Lung (tissue), 12 donors: ENCODE data around the gene ACLY. TPM values are rescaled to one million over a fixed set of nuclear protein-coding genes. Genes with fewer than 3 reads are reported as not detected.

Experiments
- ATAC-seq: fragments of 200-7000 bp; cut with Tn5 transposase; one replicate; pipeline ENCODE4 v1.9.1; 2020; ENCODE audit warnings: moderate number of reproducible peaks; ENCODE audit not compliant: insufficient read depth, low FRiP score
- DNase-seq, 3 donors: peaks; one replicate each; pipeline ENCODE4 v3.0.0-alpha.2; 2013 to 2017
- H3K27ac ChIP-seq, 2 donors: one replicate each; pipeline ENCODE4 v1.5.1; 2013; ENCODE audit warnings: mild to moderate bottlenecking in 2 of 2, moderate library complexity in 2 of 2, control low read depth in 1 of 2, inconsistent platforms in 1 of 2, low read depth in 1 of 2, low read length in 1 of 2
- H3K27me3 ChIP-seq, 3 donors: one replicate each; pipeline ENCODE4 v1.5.1; 2013; ENCODE audit warnings: low read length in 2 of 3; ENCODE audit not compliant: control insufficient read depth in 3 of 3, insufficient read depth in 3 of 3
- H3K36me3 ChIP-seq, 4 donors: one replicate each; pipeline ENCODE4 v1.5.1; 2013; ENCODE audit warnings: low read length in 4 of 4, mild to moderate bottlenecking in 1 of 4, moderate library complexity in 1 of 4; ENCODE audit not compliant: control insufficient read depth in 4 of 4, insufficient read depth in 4 of 4
- H3K4me1 ChIP-seq, 5 donors: one replicate each; pipeline ENCODE4 v1.5.1; 2013; ENCODE audit warnings: low read length in 5 of 5, mild to moderate bottlenecking in 2 of 5, moderate library complexity in 1 of 5; ENCODE audit not compliant: control insufficient read depth in 5 of 5, insufficient read depth in 5 of 5
- H3K4me3 ChIP-seq: one replicate; pipeline ENCODE4 v1.5.1; 2013; ENCODE audit warnings: mild to moderate bottlenecking, control low read depth, moderate library complexity
- H3K9ac ChIP-seq, 2 donors: one replicate each; pipeline ENCODE4 v1.5.1; 2013; ENCODE audit warnings: low read length in 2 of 2, control low read depth in 1 of 2; ENCODE audit not compliant: insufficient read depth in 1 of 2
- H3K9me3 ChIP-seq, 4 donors: one replicate each; pipeline ENCODE4 v1.5.1; 2013; ENCODE audit warnings: low read length in 3 of 4, mild to moderate bottlenecking in 1 of 4, moderate library complexity in 1 of 4; ENCODE audit not compliant: control insufficient read depth in 4 of 4, insufficient read depth in 3 of 4
- WGBS, 2 donors: extraction: QIAGEN DNeasy Blood & Tissue Kit; methylation state at CpG; one replicate each; pipeline ENCODE4 v1.1.7; 2013; 5-methylcytosine and 5-hydroxymethylcytosine counted together
- polyA plus RNA-seq, 2 donors: library from polyadenylated mRNA; stranded (reverse); fragments of 200-250 nt; gene quantifications; one replicate each; pipeline ENCODE4 v1.2.1, GENCODE V29; 2013
- total RNA-seq, 2 donors: library from RNA; depleted of rRNA in 1 of 2; stranded (reverse); fragments of >200 nt in 1 of 2; gene quantifications; one replicate each; pipeline ENCODE4 v1.2.1, GENCODE V29; 2014 to 2021
- TF ChIP-seq, protein P1 (sequence below): IDR thresholded peaks from 2 replicates; pipeline ENCODE4 v1.5.1; 2012; ENCODE audit warnings: mild to moderate bottlenecking; ENCODE audit errors: control extremely low read depth, extremely low read depth
- donor health status: control.
- donor health status: control.
- donor health status: Bipolar disorder and iron deficiency.
- donor health status: healthy.
- donor health status: DM: yes; HTN: yes; CAD: no.

Gene ACLY
- total and polyA plus RNA-seq, 4 donors: 27.5 to 158 (median 79.0) TPM

DNA sequence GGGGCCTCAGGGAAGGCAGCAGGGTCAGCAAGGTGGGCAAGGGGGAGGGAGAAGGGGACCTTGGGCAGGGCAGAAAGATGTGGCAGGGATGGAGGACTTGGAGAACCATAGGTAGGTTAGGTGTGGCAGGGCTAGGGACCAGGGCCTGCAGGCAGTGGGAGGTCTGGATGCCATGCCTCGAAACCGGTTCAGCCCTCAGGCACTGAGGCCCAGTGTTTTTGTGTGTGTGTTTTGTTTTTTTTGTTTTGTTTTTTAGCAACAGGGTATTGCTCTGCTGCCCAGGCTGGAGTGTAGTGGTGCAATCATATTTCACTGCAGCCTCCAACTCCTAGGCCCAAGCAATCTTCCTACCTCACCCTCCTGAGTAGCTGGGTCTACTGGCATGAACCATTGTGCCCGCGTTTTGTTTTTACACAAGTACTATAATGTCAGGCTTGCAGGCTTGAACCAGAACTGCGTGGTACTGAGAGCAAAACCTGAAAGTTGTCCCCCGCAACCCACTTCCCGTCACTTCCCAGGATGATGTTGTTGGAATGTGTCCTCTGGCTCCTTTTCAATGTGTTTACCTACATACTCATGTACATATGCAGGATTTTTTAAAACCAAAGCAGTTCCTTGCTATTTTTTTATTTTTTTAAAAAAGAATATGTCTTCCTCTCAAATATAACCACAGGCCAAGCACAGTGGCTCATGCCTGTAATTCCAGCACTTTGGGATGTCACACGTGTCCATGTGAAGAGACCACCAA lies 24.0 kb upstream of the ACLY start:
- Histone ChIP-seq H3K4me3 (no peak overlapping the region), H3K27ac (no peak overlapping the region)

DNA sequence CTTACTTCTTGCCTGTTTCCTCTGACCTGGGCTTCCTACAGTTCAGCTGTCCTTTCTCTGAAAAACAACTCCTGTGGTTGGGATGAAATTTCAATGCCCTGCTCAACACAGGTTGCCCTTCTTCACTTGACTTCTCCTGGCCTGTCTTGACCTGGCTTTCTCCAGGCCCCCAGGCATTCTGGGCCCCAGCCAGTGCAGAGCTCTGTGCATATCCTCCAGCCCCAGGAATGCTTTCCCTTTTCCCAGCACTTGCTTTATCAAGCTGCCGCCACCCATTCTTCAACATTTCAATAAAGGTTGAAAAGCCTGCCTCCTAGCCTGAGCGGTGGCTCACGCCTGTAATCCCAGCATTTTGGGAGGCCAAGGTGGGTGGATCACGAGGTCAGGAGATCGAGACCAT lies 22.4 kb upstream of the ACLY start:
- ATAC-seq (no peak), DNase-seq (no peak)
- no peaks in the 10 kb centered on the region for H3K27me3 ChIP-seq
- H3K36me3 ChIP-seq: peaks cover 0 to 4% (median 0%) of the 10 kb centered on the region in 4 donors
- H3K27ac ChIP-seq: no peak overlapping the region
- H3K4me3 ChIP-seq: no peak overlapping the region
- WGBS, 2 donors: 94 to 95% methylated on average over 5 of the region's 5 CpGs
- H3K4me1 ChIP-seq: no peaks in the 10 kb centered on the region
- no peaks in the 10 kb centered on the region for H3K9me3 ChIP-seq
- TF ChIP-seq, protein P1, sequence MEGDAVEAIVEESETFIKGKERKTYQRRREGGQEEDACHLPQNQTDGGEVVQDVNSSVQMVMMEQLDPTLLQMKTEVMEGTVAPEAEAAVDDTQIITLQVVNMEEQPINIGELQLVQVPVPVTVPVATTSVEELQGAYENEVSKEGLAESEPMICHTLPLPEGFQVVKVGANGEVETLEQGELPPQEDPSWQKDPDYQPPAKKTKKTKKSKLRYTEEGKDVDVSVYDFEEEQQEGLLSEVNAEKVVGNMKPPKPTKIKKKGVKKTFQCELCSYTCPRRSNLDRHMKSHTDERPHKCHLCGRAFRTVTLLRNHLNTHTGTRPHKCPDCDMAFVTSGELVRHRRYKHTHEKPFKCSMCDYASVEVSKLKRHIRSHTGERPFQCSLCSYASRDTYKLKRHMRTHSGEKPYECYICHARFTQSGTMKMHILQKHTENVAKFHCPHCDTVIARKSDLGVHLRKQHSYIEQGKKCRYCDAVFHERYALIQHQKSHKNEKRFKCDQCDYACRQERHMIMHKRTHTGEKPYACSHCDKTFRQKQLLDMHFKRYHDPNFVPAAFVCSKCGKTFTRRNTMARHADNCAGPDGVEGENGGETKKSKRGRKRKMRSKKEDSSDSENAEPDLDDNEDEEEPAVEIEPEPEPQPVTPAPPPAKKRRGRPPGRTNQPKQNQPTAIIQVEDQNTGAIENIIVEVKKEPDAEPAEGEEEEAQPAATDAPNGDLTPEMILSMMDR: no peak
- no peak overlapping the region for H3K9ac ChIP-seq

More for the DNA sequence above, 24.0 kb upstream of the ACLY start:
- Histone ChIP-seq H3K9ac (no peak overlapping the region), H3K27me3 (no peaks in the 10 kb centered on the region), H3K9me3 (no peaks in the 10 kb centered on the region), H3K36me3 (peaks cover 0 to 4% (median 0%) of the 10 kb centered on the region in 4 donors), H3K4me1 (no peaks in the 10 kb centered on the region)
- 81 to 87% methylated on average over 8 of the region's 8 CpGs for WGBS, 2 donors
- ATAC-seq (no peak), DNase-seq (no peak)
- TF ChIP-seq, protein P1: no peak

- Histone ChIP-seq H3K27me3 (no peaks in the 10 kb centered on the region), H3K9me3 (no peaks in the 10 kb centered on the region), H3K4me1 (no peaks in the 10 kb centered on the region), H3K27ac (no peak overlapping the region), H3K9ac (no peak overlapping the region), H3K4me3 (no peak overlapping the region), H3K36me3 (peaks cover 0 to 11% (median 3%) of the 10 kb centered on the region in 4 donors)
- 92 to 95% methylated on average over 6 of the region's 6 CpGs for WGBS, 2 donors
- ATAC-seq: no peak
- TF ChIP-seq, protein P1: no peak
- DNase-seq: no peak
Measured at GRCh38 chr17:41939693-41940090, 20.9 kb upstream of the ACLY start.
